ENCODE data around the gene RAI1. TPM values are rescaled to one million over a fixed set of nuclear protein-coding genes. Genes with fewer than 3 reads are reported as not detected.
"Not testable (repeated sequence)": the region's sequence is repeated elsewhere in the genome, so short reads cannot be mapped to it uniquely, and the experiment has no call there.

RAI1 gene
- total RNA-seq, 4 donors from 2014 or later, result 12.8 to 51.2 (median 47.6) TPM

- Histone ChIP-seq H3K4me3 (no peak overlapping the region), H3K36me3 (no peaks in the 10 kb centered on the region), H3K27ac (peak overlapping the region in 1 of 4 donors; percentile 23), H3K4me1 (peaks cover 0 to 12% (median 0%) of the 10 kb centered on the region in 4 donors), H3K9me3 (no peaks in the 10 kb centered on the region), H3K27me3 (no peaks in the 10 kb centered on the region)
- peak in 1 of 3 donors; percentile 48 for DNase-seq
- TF ChIP-seq POLR2A (IDR thresholded peaks at IDR 0.05) (no peak), CTCF (IDR thresholded peaks at IDR 0.05) (no peak)
Observed at GRCh38 chr17:17675925-17676534, 5.2 kb upstream of the RAI1 start.

GRCh38 chr17:17676752-17677151 is 4.5 kb upstream of the RAI1 start:
- no peaks in the 10 kb centered on the region for H3K9me3 ChIP-seq
- H3K4me3 ChIP-seq, result no peak overlapping the region
- TF ChIP-seq POLR2A (IDR thresholded peaks at IDR 0.05) (no peak), CTCF (IDR thresholded peaks at IDR 0.05) (no peak)
- H3K27me3 ChIP-seq, result no peaks in the 10 kb centered on the region
- no peak overlapping the region for H3K27ac ChIP-seq
- DNase-seq, result no peak
- peaks cover 0 to 8% (median 0%) of the 10 kb centered on the region in 4 donors for H3K4me1 ChIP-seq
- no peaks in the 10 kb centered on the region for H3K36me3 ChIP-seq

- Histone ChIP-seq H3K4me1 (peaks cover 0 to 8% (median 0%) of the 10 kb centered on the region in 4 donors), H3K27ac (no peak overlapping the region), H3K4me3 (no peak overlapping the region), H3K36me3 (no peaks in the 10 kb centered on the region), H3K27me3 (no peaks in the 10 kb centered on the region), H3K9me3 (no peaks in the 10 kb centered on the region)
- DNase-seq, result no peak
- TF ChIP-seq CTCF (IDR thresholded peaks at IDR 0.05) (no peak), POLR2A (IDR thresholded peaks at IDR 0.05) (no peak)
Observed at GRCh38 chr17:17677299-17678040, 3.8 kb upstream of the RAI1 start.

GRCh38 chr17:17678063-17678699 is 3.1 kb upstream of the RAI1 start:
- not testable (repeated sequence) for H3K9me3 ChIP-seq, H3K27me3 ChIP-seq, DNase-seq, H3K4me3 ChIP-seq, H3K27ac ChIP-seq, H3K36me3 ChIP-seq
- H3K4me1 ChIP-seq, result peaks cover 0 to 11% (median 1%) of the 10 kb centered on the region in 4 donors

- no peak for TF ChIP-seq POLR2A (IDR thresholded peaks at IDR 0.05)
- TF ChIP-seq CTCF (IDR thresholded peaks at IDR 0.05), result no peak
- H3K9me3 ChIP-seq, result no peaks in the 10 kb centered on the region
- no peak overlapping the region for H3K27ac ChIP-seq
- H3K4me1 ChIP-seq, result peaks cover 0 to 19% (median 6%) of the 10 kb centered on the region in 4 donors
- H3K27me3 ChIP-seq, result no peaks in the 10 kb centered on the region
- H3K4me3 ChIP-seq, result no peak overlapping the region
- no peak for DNase-seq
- H3K36me3 ChIP-seq, result no peaks in the 10 kb centered on the region
Observed at GRCh38 chr17:17679243-17679642, 2.0 kb upstream of the RAI1 start.

- DNase-seq, result no peak
- peaks cover 0 to 24% (median 6%) of the 10 kb centered on the region in 4 donors for H3K4me1 ChIP-seq
- H3K27ac ChIP-seq, result no peak overlapping the region
- no peaks in the 10 kb centered on the region for H3K9me3 ChIP-seq
- TF ChIP-seq CTCF (IDR thresholded peaks at IDR 0.05) (no peak), POLR2A (IDR thresholded peaks at IDR 0.05) (no peak)
- no peaks in the 10 kb centered on the region for H3K36me3 ChIP-seq
- no peak overlapping the region for H3K4me3 ChIP-seq
- H3K27me3 ChIP-seq, result no peaks in the 10 kb centered on the region
Observed at GRCh38 chr17:17679748-17680147, 1.5 kb upstream of the RAI1 start.
